Measurements from ENCODE around the gene MRPL24.

DNA sequence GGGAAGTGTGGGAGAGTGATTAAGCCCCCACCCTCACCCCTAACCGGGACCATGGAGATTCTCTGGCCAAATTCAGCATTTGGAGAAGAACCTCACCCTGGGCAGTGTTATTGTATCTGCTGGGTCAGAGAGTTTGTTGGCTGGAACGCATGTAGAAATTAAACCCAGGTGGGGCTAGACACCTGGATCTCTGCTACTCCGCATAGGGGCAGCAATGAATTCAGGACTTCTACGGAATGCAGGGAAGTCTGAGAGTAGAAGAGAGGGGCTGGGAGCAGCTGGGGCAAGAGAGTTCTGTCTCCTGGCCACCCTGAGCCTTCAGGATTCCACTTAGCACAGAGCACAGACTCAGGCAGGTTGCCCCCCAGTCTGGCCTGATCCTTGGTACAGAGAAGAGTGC is 31.9 kb downstream of the MRPL24 start:
- TF ChIP-seq EZH2phosphoT487 (IDR thresholded peaks at IDR 0.05; ENCODE audit: borderline replicate concordance, low read length) = no peak
- TF ChIP-seq, protein P1, sequence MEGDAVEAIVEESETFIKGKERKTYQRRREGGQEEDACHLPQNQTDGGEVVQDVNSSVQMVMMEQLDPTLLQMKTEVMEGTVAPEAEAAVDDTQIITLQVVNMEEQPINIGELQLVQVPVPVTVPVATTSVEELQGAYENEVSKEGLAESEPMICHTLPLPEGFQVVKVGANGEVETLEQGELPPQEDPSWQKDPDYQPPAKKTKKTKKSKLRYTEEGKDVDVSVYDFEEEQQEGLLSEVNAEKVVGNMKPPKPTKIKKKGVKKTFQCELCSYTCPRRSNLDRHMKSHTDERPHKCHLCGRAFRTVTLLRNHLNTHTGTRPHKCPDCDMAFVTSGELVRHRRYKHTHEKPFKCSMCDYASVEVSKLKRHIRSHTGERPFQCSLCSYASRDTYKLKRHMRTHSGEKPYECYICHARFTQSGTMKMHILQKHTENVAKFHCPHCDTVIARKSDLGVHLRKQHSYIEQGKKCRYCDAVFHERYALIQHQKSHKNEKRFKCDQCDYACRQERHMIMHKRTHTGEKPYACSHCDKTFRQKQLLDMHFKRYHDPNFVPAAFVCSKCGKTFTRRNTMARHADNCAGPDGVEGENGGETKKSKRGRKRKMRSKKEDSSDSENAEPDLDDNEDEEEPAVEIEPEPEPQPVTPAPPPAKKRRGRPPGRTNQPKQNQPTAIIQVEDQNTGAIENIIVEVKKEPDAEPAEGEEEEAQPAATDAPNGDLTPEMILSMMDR (IDR thresholded peaks at IDR 0.05; ENCODE audit: low read depth, low read length, poor library complexity, severe bottlenecking) = no peak
